ENCODE measurements around the gene TFG.

GRCh38 chr3:100766069-100766468 is 56.8 kb downstream of the TFG start:
- TF ChIP-seq POLR2A (IDR thresholded peaks at IDR 0.05; ENCODE audit: low read depth, low read length), result no peak
- no peak for TF ChIP-seq CTCF (conservative IDR thresholded peaks at IDR 0.05; ENCODE audit: low read depth, low read length)
- TF ChIP-seq MAZ (IDR thresholded peaks at IDR 0.05; ENCODE audit: borderline replicate concordance, low read depth, low read length), result no peak
- no peak for TF ChIP-seq RAD21 (IDR thresholded peaks at IDR 0.05; ENCODE audit: low read length)
- no peak for TF ChIP-seq ELK1 (IDR thresholded peaks at IDR 0.05; ENCODE audit: borderline replicate concordance, low read depth, low read length)
- TF ChIP-seq RCOR1 (IDR thresholded peaks at IDR 0.05; ENCODE audit: insufficient replicate concordance, low read length), result no peak
- TF ChIP-seq USF2 (IDR thresholded peaks at IDR 0.05; ENCODE audit: low read depth, low read length), result no peak

Measured in IMR-90 (cell line).